GM12878 (cell line): ENCODE measurements around the gene RGL4. TPM values are rescaled to one million over a fixed set of nuclear protein-coding genes. Genes with fewer than 3 reads are reported as not detected.

ENCODE experiments used
- ATAC-seq: fragments of 200-7000 bp; cut with Tn5 transposase; 3 replicates; pipeline ENCODE4 v1.9.1; 2020; ENCODE audit warnings: mild to moderate bottlenecking, moderate library complexity
- BruUV-seq: library from RNA; stranded (reverse); fragments of 400-500 nt; replicated peaks from 2 replicates; lab custom pipeline; 2021; lab: Mats Ljungman, UMichigan
- CTCF ChIA-PET: fragments of 300-600 bp; sonication (Branson Sonifier 250); formaldehyde crosslinking; extraction: SDS; loops from one replicate; lab custom pipeline; 2021; ENCODE audit warnings: inconsistent platforms; lab: Yijun Ruan, JAX
- POLR2A ChIA-PET: fragments of 350-600 bp; formaldehyde crosslinking; extraction: SDS; loops from one replicate; lab custom pipeline; 2021; ENCODE audit warnings: inconsistent platforms; lab: Charles Lee
- RAD21 ChIA-PET: fragments of 300-600 bp; sonication (Branson Sonifier 250); formaldehyde crosslinking; loops from one replicate; lab custom pipeline; 2023; ENCODE audit warnings: antibody characterized with exemption; ENCODE audit not compliant: unreplicated experiment; lab: Charles Lee
- SMC1A ChIA-PET: fragments of 300-600 bp; sonication (Branson Sonifier 250); formaldehyde crosslinking; loops from one replicate; lab custom pipeline; 2023; ENCODE audit not compliant: unreplicated experiment, uncharacterized antibody; lab: Charles Lee
- DNase-seq: peaks from one replicate; pipeline ENCODE4 v3.0.0-alpha.2; 2011; ENCODE audit warnings: low read depth, low spot score
- FAIRE-seq: peaks from 3 replicates; lab custom pipeline; 2011; peaks lifted over from hg19 to GRCh38; lab: Jason Lieb, UNC
- H2AFZ ChIP-seq: 2 replicates; pipeline ENCODE4 v1.6.0; 2011; ENCODE audit warnings: low read depth, low read length, control low read depth; ENCODE audit not compliant: control insufficient read depth
- H3K27ac ChIP-seq: 2 replicates; pipeline ENCODE4 v1.5.1; 2011; ENCODE audit warnings: control low read depth; ENCODE audit not compliant: control insufficient read depth, insufficient read depth
- H3K27me3 ChIP-seq, 2 experiments: replicated peaks in 1 of 2; 2 replicates each; pipeline versions ENCODE4 v1.6.0 to v1.6.1; 2011; ENCODE audit warnings: low read length in 1 of 2; ENCODE audit not compliant: control insufficient read depth in 2 of 2, insufficient read depth in 2 of 2
- H3K36me3 ChIP-seq, 2 experiments: 2 replicates each; pipeline ENCODE4 v1.5.1; 2011; ENCODE audit warnings: low read length in 1 of 2; ENCODE audit not compliant: control insufficient read depth in 2 of 2, insufficient read depth in 2 of 2
- H3K4me1 ChIP-seq: 2 replicates; pipeline ENCODE4 v1.6.1; 2011; ENCODE audit warnings: mild to moderate bottlenecking, low read length, moderate library complexity, mixed read lengths; ENCODE audit not compliant: control insufficient read depth, insufficient read depth
- H3K4me2 ChIP-seq: 2 replicates; pipeline ENCODE4 v1.6.0; 2011; ENCODE audit warnings: control low read depth; ENCODE audit not compliant: control insufficient read depth, insufficient read depth
- H3K4me3 ChIP-seq: fragments of 200-600 bp; sonication (generic); 2 replicates; pipeline ENCODE4 v1.5.1; 2016
- H3K79me2 ChIP-seq: 2 replicates; pipeline ENCODE4 v1.6.0; 2011; ENCODE audit warnings: low read length; ENCODE audit not compliant: control insufficient read depth, insufficient read depth
- H3K9ac ChIP-seq: 2 replicates; pipeline ENCODE4 v1.8.0; 2011; ENCODE audit warnings: low read length, control low read depth, mixed read lengths; ENCODE audit not compliant: control insufficient read depth, insufficient read depth
- H3K9me3 ChIP-seq: replicated peaks from 3 replicates; pipeline ENCODE4 v1.5.1; 2011; ENCODE audit warnings: mild to moderate bottlenecking, low read length; ENCODE audit not compliant: control insufficient read depth, insufficient read depth
- H4K20me1 ChIP-seq: 2 replicates; pipeline ENCODE4 v1.6.0; 2011; ENCODE audit not compliant: control insufficient read depth, insufficient read depth
- BMI1 ChIP-seq: fragments of 450-650 bp; IDR thresholded peaks from 2 replicates; pipeline ENCODE4 v1.6.1; 2016; ENCODE audit warnings: mild to moderate bottlenecking, moderate library complexity, borderline replicate concordance
- CEBPB ChIP-seq, 2 experiments: fragments of 150-350 bp in 1 of 2; IDR thresholded peaks; 2 replicates each; pipeline ENCODE4 v1.6.1; 2012 to 2014; ENCODE audit warnings: low read depth in 2 of 2, low read length in 2 of 2, borderline replicate concordance in 1 of 2, inconsistent platforms in 1 of 2
- FOXM1 ChIP-seq: IDR thresholded peaks from 2 replicates; pipeline ENCODE4 v1.6.1; 2012; ENCODE audit warnings: low read depth, mild to moderate bottlenecking, inconsistent platforms, low read length, moderate library complexity
- IKZF2 ChIP-seq, 2 experiments: fragments of 450-650 bp; IDR thresholded peaks; 2 replicates each; pipeline ENCODE4 v1.6.1; 2017; ENCODE audit warnings: mild to moderate bottlenecking in 2 of 2, moderate library complexity in 2 of 2
- JUNB ChIP-seq: IDR thresholded peaks from 2 replicates; pipeline ENCODE4 v1.6.1; 2016; ENCODE audit warnings: antibody characterized with exemption, mild to moderate bottlenecking
- ZNF274 ChIP-seq: IDR thresholded peaks from one replicate; pipeline ENCODE4 v1.8.0; 2011; ENCODE audit not compliant: insufficient read length, insufficient read depth
- ZSCAN29 ChIP-seq: fragments of 450-650 bp; IDR thresholded peaks from 2 replicates; pipeline ENCODE4 v1.6.1; 2017; ENCODE audit warnings: mild to moderate bottlenecking, moderate library complexity
- WGBS: methylation state at CpG from one replicate; pipeline ENCODE4 v1.1.6; 2016; ENCODE audit warnings: low lambda C conversion rate; ENCODE audit not compliant: insufficient replicate concordance, insufficient coverage; ENCODE audit errors: missing lambda C conversion rate; 5-methylcytosine and 5-hydroxymethylcytosine counted together
- in situ Hi-C: fragments of 300-500 bp; cut with MboI; formaldehyde crosslinking; loops from 9 replicates; pipeline ENCODE4 v1.14.3; 2018; ENCODE audit warnings: mixed read lengths
- intact Hi-C: fragments of 100-400 bp; cut with micrococcal nuclease; formaldehyde crosslinking; loops from one replicate; pipeline ENCODE4 v1.14.2; 2022; ENCODE audit not compliant: unreplicated experiment
- polyA plus RNA-seq, 11 experiments: library from polyadenylated mRNA; depleted of rRNA in 4 of 11; unstranded in 6 of 11; stranded (reverse) in 5 of 11; fragments of >200 nt; fragmentation: Nextera tagmentation in 4 of 11; fragmentation: Illumina TruSeq in 1 of 11; extraction: Ambion mirVana in 4 of 11; extraction: Trizol in 1 of 11; gene quantifications; 1 replicate in 1 of 11; 2 replicates in 10 of 11; pipeline versions ENCODE4 v1.2.1 to v1.2.3, GENCODE V29; 2011 to 2016; ENCODE audit warnings: inconsistent platforms in 2 of 11, missing spikeins in 2 of 11, low read depth in 1 of 11
- total RNA-seq, 4 experiments: library from RNA; depleted of rRNA in 3 of 4; stranded (reverse); fragments of >200 nt in 3 of 4; fragmentation: Illumina TruSeq in 1 of 4; extraction: Trizol in 1 of 4; gene quantifications; 2 replicates each; pipeline versions ENCODE4 v1.2.1 to v1.2.3, GENCODE V29; 2013 to 2021
- TF ChIP-seq, protein P1 (sequence below): fragments of 450-650 bp; IDR thresholded peaks from 2 replicates; pipeline ENCODE4 v1.6.1; 2017; ENCODE audit warnings: antibody characterized with exemption, mild to moderate bottlenecking, moderate library complexity
- TF ChIP-seq, protein P2 (sequence below): IDR thresholded peaks from 2 replicates; pipeline ENCODE4 v1.6.1; 2011; ENCODE audit warnings: low read depth, low read length, improper control_type of control experiment, borderline replicate concordance
- TF ChIP-seq, protein P3 (sequence below): fragments of 450-650 bp; formaldehyde crosslinking; IDR thresholded peaks from 2 replicates; pipeline ENCODE4 v1.4.0; 2020; ENCODE audit warnings: mild to moderate bottlenecking, moderate library complexity
- TF ChIP-seq, protein P4 (sequence below): fragments of 450-650 bp; formaldehyde crosslinking; IDR thresholded peaks from 2 replicates; pipeline ENCODE4 v1.5.0; 2022; ENCODE audit warnings: mild to moderate bottlenecking, missing genetic modification characterization

Gene RGL4
- total and polyA plus RNA-seq, 10 of the 15 experiments (the other 5 are each of a cell fraction or from before 2014, with no cell fraction given): 1.4 to 9.0 (median 2.0) TPM; not detected in 1

DNA sequence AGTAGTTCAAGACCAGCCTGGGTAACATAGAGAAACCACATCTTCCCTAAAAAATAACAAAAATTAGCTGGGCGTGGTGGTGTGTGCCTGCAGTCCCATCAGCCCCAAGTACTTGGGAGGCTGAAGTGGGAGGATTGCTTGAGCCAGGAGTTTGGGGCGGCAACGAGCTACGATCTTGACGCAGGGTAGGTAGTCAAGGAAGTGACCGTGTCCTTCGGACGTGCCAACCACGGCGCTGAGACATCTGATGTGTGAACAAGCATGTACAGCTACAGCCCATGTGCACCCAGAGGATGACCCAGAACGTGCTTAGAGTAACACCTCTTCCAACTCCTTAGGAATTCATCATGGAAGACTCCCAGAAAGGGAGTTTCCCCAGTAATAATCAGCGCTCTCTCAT is 21.4 kb downstream of the RGL4 start:
- WGBS: 92% methylated on average over 12 of the region's 12 CpGs
- no peak for TF ChIP-seq FOXM1
- TF ChIP-seq, protein P1, sequence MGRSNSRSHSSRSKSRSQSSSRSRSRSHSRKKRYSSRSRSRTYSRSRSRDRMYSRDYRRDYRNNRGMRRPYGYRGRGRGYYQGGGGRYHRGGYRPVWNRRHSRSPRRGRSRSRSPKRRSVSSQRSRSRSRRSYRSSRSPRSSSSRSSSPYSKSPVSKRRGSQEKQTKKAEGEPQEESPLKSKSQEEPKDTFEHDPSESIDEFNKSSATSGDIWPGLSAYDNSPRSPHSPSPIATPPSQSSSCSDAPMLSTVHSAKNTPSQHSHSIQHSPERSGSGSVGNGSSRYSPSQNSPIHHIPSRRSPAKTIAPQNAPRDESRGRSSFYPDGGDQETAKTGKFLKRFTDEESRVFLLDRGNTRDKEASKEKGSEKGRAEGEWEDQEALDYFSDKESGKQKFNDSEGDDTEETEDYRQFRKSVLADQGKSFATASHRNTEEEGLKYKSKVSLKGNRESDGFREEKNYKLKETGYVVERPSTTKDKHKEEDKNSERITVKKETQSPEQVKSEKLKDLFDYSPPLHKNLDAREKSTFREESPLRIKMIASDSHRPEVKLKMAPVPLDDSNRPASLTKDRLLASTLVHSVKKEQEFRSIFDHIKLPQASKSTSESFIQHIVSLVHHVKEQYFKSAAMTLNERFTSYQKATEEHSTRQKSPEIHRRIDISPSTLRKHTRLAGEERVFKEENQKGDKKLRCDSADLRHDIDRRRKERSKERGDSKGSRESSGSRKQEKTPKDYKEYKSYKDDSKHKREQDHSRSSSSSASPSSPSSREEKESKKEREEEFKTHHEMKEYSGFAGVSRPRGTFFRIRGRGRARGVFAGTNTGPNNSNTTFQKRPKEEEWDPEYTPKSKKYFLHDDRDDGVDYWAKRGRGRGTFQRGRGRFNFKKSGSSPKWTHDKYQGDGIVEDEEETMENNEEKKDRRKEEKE: no peak
- TF ChIP-seq, protein P2, sequence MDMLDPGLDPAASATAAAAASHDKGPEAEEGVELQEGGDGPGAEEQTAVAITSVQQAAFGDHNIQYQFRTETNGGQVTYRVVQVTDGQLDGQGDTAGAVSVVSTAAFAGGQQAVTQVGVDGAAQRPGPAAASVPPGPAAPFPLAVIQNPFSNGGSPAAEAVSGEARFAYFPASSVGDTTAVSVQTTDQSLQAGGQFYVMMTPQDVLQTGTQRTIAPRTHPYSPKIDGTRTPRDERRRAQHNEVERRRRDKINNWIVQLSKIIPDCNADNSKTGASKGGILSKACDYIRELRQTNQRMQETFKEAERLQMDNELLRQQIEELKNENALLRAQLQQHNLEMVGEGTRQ: no peak
- no peak for TF ChIP-seq CEBPB (IDR thresholded peaks at IDR 0.05; ENCODE audit: borderline replicate concordance in 1 of 2, low read depth in 2 of 2, low read length in 2 of 2)
- TF ChIP-seq, protein P3, sequence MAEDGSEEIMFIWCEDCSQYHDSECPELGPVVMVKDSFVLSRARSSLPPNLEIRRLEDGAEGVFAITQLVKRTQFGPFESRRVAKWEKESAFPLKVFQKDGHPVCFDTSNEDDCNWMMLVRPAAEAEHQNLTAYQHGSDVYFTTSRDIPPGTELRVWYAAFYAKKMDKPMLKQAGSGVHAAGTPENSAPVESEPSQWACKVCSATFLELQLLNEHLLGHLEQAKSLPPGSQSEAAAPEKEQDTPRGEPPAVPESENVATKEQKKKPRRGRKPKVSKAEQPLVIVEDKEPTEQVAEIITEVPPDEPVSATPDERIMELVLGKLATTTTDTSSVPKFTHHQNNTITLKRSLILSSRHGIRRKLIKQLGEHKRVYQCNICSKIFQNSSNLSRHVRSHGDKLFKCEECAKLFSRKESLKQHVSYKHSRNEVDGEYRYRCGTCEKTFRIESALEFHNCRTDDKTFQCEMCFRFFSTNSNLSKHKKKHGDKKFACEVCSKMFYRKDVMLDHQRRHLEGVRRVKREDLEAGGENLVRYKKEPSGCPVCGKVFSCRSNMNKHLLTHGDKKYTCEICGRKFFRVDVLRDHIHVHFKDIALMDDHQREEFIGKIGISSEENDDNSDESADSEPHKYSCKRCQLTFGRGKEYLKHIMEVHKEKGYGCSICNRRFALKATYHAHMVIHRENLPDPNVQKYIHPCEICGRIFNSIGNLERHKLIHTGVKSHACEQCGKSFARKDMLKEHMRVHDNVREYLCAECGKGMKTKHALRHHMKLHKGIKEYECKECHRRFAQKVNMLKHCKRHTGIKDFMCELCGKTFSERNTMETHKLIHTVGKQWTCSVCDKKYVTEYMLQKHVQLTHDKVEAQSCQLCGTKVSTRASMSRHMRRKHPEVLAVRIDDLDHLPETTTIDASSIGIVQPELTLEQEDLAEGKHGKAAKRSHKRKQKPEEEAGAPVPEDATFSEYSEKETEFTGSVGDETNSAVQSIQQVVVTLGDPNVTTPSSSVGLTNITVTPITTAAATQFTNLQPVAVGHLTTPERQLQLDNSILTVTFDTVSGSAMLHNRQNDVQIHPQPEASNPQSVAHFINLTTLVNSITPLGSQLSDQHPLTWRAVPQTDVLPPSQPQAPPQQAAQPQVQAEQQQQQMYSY: no peak
- no peak for TF ChIP-seq IKZF2 (IDR thresholded peaks at IDR 0.05)
- TF ChIP-seq BMI1: no peak
- TF ChIP-seq, protein P4, sequence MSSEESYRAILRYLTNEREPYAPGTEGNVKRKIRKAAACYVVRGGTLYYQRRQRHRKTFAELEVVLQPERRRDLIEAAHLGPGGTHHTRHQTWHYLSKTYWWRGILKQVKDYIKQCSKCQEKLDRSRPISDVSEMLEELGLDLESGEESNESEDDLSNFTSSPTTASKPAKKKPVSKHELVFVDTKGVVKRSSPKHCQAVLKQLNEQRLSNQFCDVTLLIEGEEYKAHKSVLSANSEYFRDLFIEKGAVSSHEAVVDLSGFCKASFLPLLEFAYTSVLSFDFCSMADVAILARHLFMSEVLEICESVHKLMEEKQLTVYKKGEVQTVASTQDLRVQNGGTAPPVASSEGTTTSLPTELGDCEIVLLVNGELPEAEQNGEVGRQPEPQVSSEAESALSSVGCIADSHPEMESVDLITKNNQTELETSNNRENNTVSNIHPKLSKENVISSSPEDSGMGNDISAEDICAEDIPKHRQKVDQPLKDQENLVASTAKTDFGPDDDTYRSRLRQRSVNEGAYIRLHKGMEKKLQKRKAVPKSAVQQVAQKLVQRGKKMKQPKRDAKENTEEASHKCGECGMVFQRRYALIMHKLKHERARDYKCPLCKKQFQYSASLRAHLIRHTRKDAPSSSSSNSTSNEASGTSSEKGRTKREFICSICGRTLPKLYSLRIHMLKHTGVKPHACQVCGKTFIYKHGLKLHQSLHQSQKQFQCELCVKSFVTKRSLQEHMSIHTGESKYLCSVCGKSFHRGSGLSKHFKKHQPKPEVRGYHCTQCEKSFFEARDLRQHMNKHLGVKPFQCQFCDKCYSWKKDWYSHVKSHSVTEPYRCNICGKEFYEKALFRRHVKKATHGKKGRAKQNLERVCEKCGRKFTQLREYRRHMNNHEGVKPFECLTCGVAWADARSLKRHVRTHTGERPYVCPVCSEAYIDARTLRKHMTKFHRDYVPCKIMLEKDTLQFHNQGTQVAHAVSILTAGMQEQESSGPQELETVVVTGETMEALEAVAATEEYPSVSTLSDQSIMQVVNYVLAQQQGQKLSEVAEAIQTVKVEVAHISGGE (CRISPR knock-in tag): no peak
- no peak for TF ChIP-seq ZNF274
- TF ChIP-seq JUNB: no peak
- no peak for TF ChIP-seq ZSCAN29

More for the DNA sequence above, 21.4 kb downstream of the RGL4 start:
- no peak for FAIRE-seq
- CTCF ChIA-PET: no interaction called here
- Histone ChIP-seq H3K4me2 (no peak overlapping the region), H3K79me2 (peaks cover 12% of the 10 kb centered on the region), H3K9ac (no peak overlapping the region), H3K4me1 (peaks cover 16% of the 10 kb centered on the region), H3K27ac (no peak overlapping the region), H2AFZ (no peak overlapping the region), H3K9me3 (no peaks in the 10 kb centered on the region), H4K20me1 (no peaks in the 10 kb centered on the region), H3K36me3 (peaks cover 12 to 16% of the 10 kb centered on the region in 2 experiments; a peak in 3 of 4 replicates), H3K27me3 (no peaks in the 10 kb centered on the region), H3K4me3 (no peak overlapping the region)
- no peak for ATAC-seq
- SMC1A ChIA-PET: interaction anchor here (1.0 to 1.3 kb wide), 2 partner anchors 16 to 24 kb away, joined by 3 read pairs; no protein-coding TSS in a partner anchor
- POLR2A ChIA-PET: no interaction called here
- in situ Hi-C loops (no loop called here), intact Hi-C loops (no loop called here)
- RAD21 ChIA-PET: interaction anchor here (0.6 kb wide), 1 partner anchor 135 kb away, joined by 3 read pairs; no protein-coding TSS in a partner anchor
- DNase-seq: no peak
- BruUV-seq: no TSS peak
